GM18517 (cell line): ENCODE measurements around the gene DCX.
"Not testable (repeated sequence)": the region's sequence is repeated elsewhere in the genome, so short reads cannot be mapped to it uniquely, and the experiment has no call there.

Experiments
- ATAC-seq: cut with Tn5 transposase; IDR thresholded peaks from one replicate; pipeline ENCODE4 v1.9.1; 2021; ENCODE audit warnings: mild to moderate bottlenecking, moderate library complexity; ENCODE audit not compliant: unreplicated experiment

DCX gene

GRCh38 chrX:111372086-111372485, 39.9 kb downstream of the DCX start:
- no peak for ATAC-seq

- ATAC-seq, result no peak
Observed at GRCh38 chrX:111365770-111366325, 46.1 kb downstream of the DCX start.

GRCh38 chrX:111363741-111364140, 48.3 kb downstream of the DCX start:
- ATAC-seq, result no peak

- no peak for ATAC-seq
Observed at GRCh38 chrX:111361751-111362150, 50.2 kb downstream of the DCX start.

GRCh38 chrX:111360839-111361238, 51.2 kb downstream of the DCX start:
- ATAC-seq, result no peak

- ATAC-seq, result no peak
Observed at GRCh38 chrX:111355523-111356115, 56.4 kb downstream of the DCX start.

- ATAC-seq, result no peak
Observed at GRCh38 chrX:111354496-111354895, 57.5 kb downstream of the DCX start.

GRCh38 chrX:111353793-111354192, 58.2 kb downstream of the DCX start:
- ATAC-seq, result no peak

- no peak for ATAC-seq
Observed at GRCh38 chrX:111352424-111352823, 59.6 kb downstream of the DCX start.

GRCh38 chrX:111349934-111350333, 62.1 kb downstream of the DCX start:
- ATAC-seq, result no peak

GRCh38 chrX:111349101-111349500, 62.9 kb downstream of the DCX start:
- no peak for ATAC-seq

GRCh38 chrX:111348429-111348828, 63.6 kb downstream of the DCX start:
- ATAC-seq, result no peak

- not testable (repeated sequence) for ATAC-seq
Observed at GRCh38 chrX:111346150-111346549, 65.8 kb downstream of the DCX start.

GRCh38 chrX:111340054-111340453, 71.9 kb downstream of the DCX start:
- ATAC-seq, result no peak

GRCh38 chrX:111339212-111339611, 72.8 kb downstream of the DCX start:
- ATAC-seq, result no peak

GRCh38 chrX:111338095-111338698, 73.8 kb downstream of the DCX start:
- ATAC-seq, result no peak

GRCh38 chrX:111337067-111337637, 74.8 kb downstream of the DCX start:
- ATAC-seq, result no peak

- ATAC-seq, result no peak
Observed at GRCh38 chrX:111336141-111336540, 75.9 kb downstream of the DCX start.

GRCh38 chrX:111329370-111329769, 82.6 kb downstream of the DCX start:
- no peak for ATAC-seq

- no peak for ATAC-seq
Observed at GRCh38 chrX:111328858-111329257, 83.1 kb downstream of the DCX start.

- no peak for ATAC-seq
Observed at GRCh38 chrX:111322231-111322855, 89.6 kb downstream of the DCX start.

- no peak for ATAC-seq
Observed at GRCh38 chrX:111319451-111319850, 92.5 kb downstream of the DCX start.
